Astrocyte (in vitro differentiated cells and primary cell): ENCODE results near the gene PRXL2B. TPM values are rescaled to one million over a fixed set of nuclear protein-coding genes. Genes with fewer than 3 reads are reported as not detected.

Source experiments
- DNase-seq: peaks from one replicate; pipeline ENCODE4 v3.0.0-alpha.2; 2010; ENCODE audit warnings: low read depth
- FAIRE-seq: peaks from 2 replicates; lab custom pipeline; 2011; peaks lifted over from hg19 to GRCh38; lab: Jason Lieb, UNC
- H2AFZ ChIP-seq: 2 replicates; pipeline ENCODE4 v1.6.0; 2012; ENCODE audit warnings: low read depth, low read length, inconsistent platforms
- H3K27ac ChIP-seq: 2 replicates; pipeline ENCODE4 v1.5.1; 2011; ENCODE audit warnings: low read depth, low read length, inconsistent platforms
- H3K27me3 ChIP-seq: 2 replicates; pipeline ENCODE4 v1.6.0; 2011; ENCODE audit warnings: low read length, inconsistent platforms; ENCODE audit not compliant: insufficient read depth
- H3K36me3 ChIP-seq: 2 replicates; pipeline ENCODE4 v1.5.1; 2011; ENCODE audit warnings: low read length, inconsistent platforms; ENCODE audit not compliant: insufficient read depth
- H3K4me1 ChIP-seq: 2 replicates; pipeline ENCODE4 v1.5.1; 2011; ENCODE audit warnings: low read length, inconsistent platforms; ENCODE audit not compliant: insufficient read depth
- H3K4me2 ChIP-seq: 2 replicates; pipeline ENCODE4 v1.6.0; 2012; ENCODE audit warnings: low read length, inconsistent platforms
- H3K4me3 ChIP-seq: 2 replicates; pipeline ENCODE4 v1.5.1; 2011; ENCODE audit warnings: low read depth, mild to moderate bottlenecking, low read length, inconsistent platforms; ENCODE audit not compliant: insufficient read depth
- H3K79me2 ChIP-seq: 2 replicates; pipeline ENCODE4 v1.6.0; 2012; ENCODE audit warnings: mild to moderate bottlenecking, low read length, inconsistent platforms; ENCODE audit not compliant: insufficient read depth
- H3K9ac ChIP-seq: 2 replicates; pipeline ENCODE4 v1.6.0; 2012; ENCODE audit warnings: mild to moderate bottlenecking, low read length, inconsistent platforms
- H3K9me3 ChIP-seq: 2 replicates; pipeline ENCODE4 v1.5.1; 2012; ENCODE audit warnings: low read depth, mild to moderate bottlenecking, low read length, inconsistent platforms; ENCODE audit not compliant: insufficient read depth
- H4K20me1 ChIP-seq: 2 replicates; pipeline ENCODE4 v1.6.0; 2012; ENCODE audit warnings: low read length, inconsistent platforms; ENCODE audit not compliant: insufficient read depth
- H3K27ac Mint-ChIP-seq: one replicate; pipeline ENCODE4 v1.8.0; 2021; ENCODE audit warnings: mild to moderate bottlenecking, mixed read lengths; ENCODE audit not compliant: unreplicated experiment
- H3K27me3 Mint-ChIP-seq: one replicate; pipeline ENCODE4 v1.8.0; 2021; ENCODE audit warnings: low read depth, mixed read lengths; ENCODE audit not compliant: unreplicated experiment
- H3K36me3 Mint-ChIP-seq: one replicate; pipeline ENCODE4 v1.8.0; 2021; ENCODE audit warnings: low read depth, mixed read lengths; ENCODE audit not compliant: unreplicated experiment
- H3K4me1 Mint-ChIP-seq: one replicate; pipeline ENCODE4 v1.8.0; 2021; ENCODE audit warnings: low read depth, mixed read lengths; ENCODE audit not compliant: unreplicated experiment
- H3K4me3 Mint-ChIP-seq: one replicate; pipeline ENCODE4 v1.8.0; 2021; ENCODE audit warnings: mild to moderate bottlenecking, moderate library complexity, mixed read lengths; ENCODE audit not compliant: unreplicated experiment
- H3K9me3 Mint-ChIP-seq: one replicate; pipeline ENCODE4 v1.8.0; 2021; ENCODE audit warnings: mild to moderate bottlenecking, mixed read lengths; ENCODE audit not compliant: unreplicated experiment
- EZH2 ChIP-seq: IDR thresholded peaks from 2 replicates; pipeline ENCODE4 v1.6.1; 2012; ENCODE audit warnings: mild to moderate bottlenecking, low read length, inconsistent platforms; ENCODE audit not compliant: insufficient read depth
- total RNA-seq: library from RNA; stranded (reverse); gene quantifications from 2 replicates; pipeline ENCODE4 v1.2.1, GENCODE V29; 2021
- TF ChIP-seq, protein P1 (sequence below): IDR thresholded peaks from 2 replicates; pipeline ENCODE4 v1.5.1; 2011; ENCODE audit warnings: low read depth, mild to moderate bottlenecking, inconsistent platforms, low read length, moderate library complexity; ENCODE audit not compliant: insufficient read depth

PRXL2B gene
- total RNA-seq, 1 donor from 2014 or later, result 19.2 TPM

DNA sequence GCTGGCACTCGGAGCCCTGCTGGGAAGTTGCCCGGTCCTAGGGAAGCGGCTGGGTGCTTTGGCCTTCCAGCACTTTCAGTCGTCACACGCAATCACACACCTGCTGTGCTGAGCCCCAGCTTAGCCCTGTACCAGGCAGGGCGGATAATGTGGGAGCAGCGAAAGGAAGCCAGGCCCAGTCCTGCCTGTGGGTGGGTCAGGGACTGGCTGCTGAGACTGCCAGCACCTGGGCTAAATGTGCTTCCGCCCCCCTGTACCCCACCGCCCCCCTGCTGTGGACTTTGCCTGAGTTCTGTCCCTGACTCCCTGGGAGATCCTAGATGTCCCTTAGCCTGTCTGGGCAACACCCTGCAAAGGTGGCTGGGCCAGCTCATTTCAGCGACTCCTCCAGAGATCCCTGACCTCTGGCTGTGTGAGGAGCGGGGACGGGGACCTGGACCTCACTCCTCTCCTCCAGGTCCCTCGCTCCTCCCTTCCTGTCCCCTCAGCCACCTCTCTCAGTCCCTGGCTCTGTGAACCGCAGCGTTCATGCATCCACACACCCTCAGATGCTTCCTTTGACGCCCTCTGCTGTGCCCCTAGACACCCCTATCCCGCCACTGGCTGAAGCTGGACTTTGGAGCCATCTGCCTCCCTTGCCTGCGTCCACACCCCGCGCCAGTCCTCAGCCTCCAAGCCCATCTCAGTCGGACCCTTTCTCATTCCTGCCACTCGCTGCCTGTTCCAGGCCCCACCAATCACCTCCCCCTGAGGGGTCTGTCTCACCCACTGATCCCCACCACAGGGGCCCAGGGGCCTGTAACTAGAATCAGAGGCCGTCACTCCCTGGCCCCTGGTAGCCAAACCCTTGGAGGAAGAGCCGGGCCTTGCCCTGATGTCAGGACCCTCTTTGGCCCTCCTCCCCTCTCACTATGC lies 44.8 kb downstream of the PRXL2B start:
- H3K4me1 Mint-ChIP-seq, result no peaks in the 10 kb centered on the region
- Histone ChIP-seq H3K4me2 (no peak overlapping the region), H2AFZ (no peak overlapping the region), H3K79me2 (no peaks in the 10 kb centered on the region), H3K27me3 (peaks cover 16% of the 10 kb centered on the region), H3K27ac (no peak overlapping the region), H3K9ac (no peak overlapping the region), H3K4me3 (no peak overlapping the region), H3K4me1 (no peaks in the 10 kb centered on the region), H3K9me3 (peaks cover 7% of the 10 kb centered on the region), H3K36me3 (no peaks in the 10 kb centered on the region), H4K20me1 (no peaks in the 10 kb centered on the region)
- H3K4me3 Mint-ChIP-seq, result no peak overlapping the region
- no peak for FAIRE-seq
- no peak for TF ChIP-seq EZH2
- TF ChIP-seq, protein P1, sequence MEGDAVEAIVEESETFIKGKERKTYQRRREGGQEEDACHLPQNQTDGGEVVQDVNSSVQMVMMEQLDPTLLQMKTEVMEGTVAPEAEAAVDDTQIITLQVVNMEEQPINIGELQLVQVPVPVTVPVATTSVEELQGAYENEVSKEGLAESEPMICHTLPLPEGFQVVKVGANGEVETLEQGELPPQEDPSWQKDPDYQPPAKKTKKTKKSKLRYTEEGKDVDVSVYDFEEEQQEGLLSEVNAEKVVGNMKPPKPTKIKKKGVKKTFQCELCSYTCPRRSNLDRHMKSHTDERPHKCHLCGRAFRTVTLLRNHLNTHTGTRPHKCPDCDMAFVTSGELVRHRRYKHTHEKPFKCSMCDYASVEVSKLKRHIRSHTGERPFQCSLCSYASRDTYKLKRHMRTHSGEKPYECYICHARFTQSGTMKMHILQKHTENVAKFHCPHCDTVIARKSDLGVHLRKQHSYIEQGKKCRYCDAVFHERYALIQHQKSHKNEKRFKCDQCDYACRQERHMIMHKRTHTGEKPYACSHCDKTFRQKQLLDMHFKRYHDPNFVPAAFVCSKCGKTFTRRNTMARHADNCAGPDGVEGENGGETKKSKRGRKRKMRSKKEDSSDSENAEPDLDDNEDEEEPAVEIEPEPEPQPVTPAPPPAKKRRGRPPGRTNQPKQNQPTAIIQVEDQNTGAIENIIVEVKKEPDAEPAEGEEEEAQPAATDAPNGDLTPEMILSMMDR, result no peak
- H3K27ac Mint-ChIP-seq, result peak overlapping the region; percentile 9
- no peaks in the 10 kb centered on the region for H3K36me3 Mint-ChIP-seq
- no peaks in the 10 kb centered on the region for H3K9me3 Mint-ChIP-seq
- DNase-seq, result no peak
- H3K27me3 Mint-ChIP-seq, result peaks cover 51% of the 10 kb centered on the region

DNA sequence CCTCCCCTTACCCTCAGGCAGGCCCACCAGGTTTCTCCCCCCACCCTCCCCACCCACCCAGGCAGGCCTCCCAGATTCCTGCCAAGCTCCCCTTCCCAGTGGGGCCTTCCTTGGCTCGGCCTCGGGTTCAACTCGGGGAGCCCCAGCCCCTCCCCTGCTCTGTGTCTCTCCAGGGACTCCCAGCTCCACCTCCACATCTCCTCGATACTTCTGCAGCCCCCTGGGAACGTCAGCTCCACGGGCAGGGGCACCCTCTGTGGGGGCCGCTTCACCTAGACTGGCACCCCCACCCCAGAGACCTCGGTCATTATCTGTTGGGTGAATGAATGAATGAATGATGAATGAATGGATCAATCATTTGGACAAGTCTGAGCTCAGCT lies 45.5 kb downstream of the PRXL2B start:
- Mint-ChIP-seq H3K27me3 (peaks cover 51% of the 10 kb centered on the region), H3K9me3 (peaks cover 1% of the 10 kb centered on the region), H3K4me1 (no peaks in the 10 kb centered on the region), H3K4me3 (no peak overlapping the region), H3K27ac (no peak overlapping the region), H3K36me3 (no peaks in the 10 kb centered on the region)
- Histone ChIP-seq H2AFZ (no peak overlapping the region), H3K36me3 (no peaks in the 10 kb centered on the region), H3K4me2 (no peak overlapping the region), H3K27ac (no peak overlapping the region), H3K9ac (no peak overlapping the region), H3K27me3 (peaks cover 12% of the 10 kb centered on the region), H4K20me1 (no peaks in the 10 kb centered on the region), H3K9me3 (peaks cover 12% of the 10 kb centered on the region), H3K4me3 (no peak overlapping the region), H3K4me1 (no peaks in the 10 kb centered on the region), H3K79me2 (no peaks in the 10 kb centered on the region)
- DNase-seq, result no peak
- no peak for TF ChIP-seq EZH2
- TF ChIP-seq, protein P1, result no peak
- FAIRE-seq, result no peak
